K562 treated with DMSO at 1 percent for 12 hours (cell line): ENCODE results near the gene SUGT1. TPM values are rescaled to one million over a fixed set of nuclear protein-coding genes. Genes with fewer than 3 reads are reported as not detected.

Source experiments
- total RNA-seq: library from RNA; unstranded; fragments of 300-600 nt; gene quantifications from 2 replicates; pipeline ENCODE4 v1.2.3, GENCODE V29; 2022; ENCODE audit not compliant: insufficient read depth

Gene SUGT1
- 39.1 and 55.4 TPM in 2 replicates for total RNA-seq

DNA sequence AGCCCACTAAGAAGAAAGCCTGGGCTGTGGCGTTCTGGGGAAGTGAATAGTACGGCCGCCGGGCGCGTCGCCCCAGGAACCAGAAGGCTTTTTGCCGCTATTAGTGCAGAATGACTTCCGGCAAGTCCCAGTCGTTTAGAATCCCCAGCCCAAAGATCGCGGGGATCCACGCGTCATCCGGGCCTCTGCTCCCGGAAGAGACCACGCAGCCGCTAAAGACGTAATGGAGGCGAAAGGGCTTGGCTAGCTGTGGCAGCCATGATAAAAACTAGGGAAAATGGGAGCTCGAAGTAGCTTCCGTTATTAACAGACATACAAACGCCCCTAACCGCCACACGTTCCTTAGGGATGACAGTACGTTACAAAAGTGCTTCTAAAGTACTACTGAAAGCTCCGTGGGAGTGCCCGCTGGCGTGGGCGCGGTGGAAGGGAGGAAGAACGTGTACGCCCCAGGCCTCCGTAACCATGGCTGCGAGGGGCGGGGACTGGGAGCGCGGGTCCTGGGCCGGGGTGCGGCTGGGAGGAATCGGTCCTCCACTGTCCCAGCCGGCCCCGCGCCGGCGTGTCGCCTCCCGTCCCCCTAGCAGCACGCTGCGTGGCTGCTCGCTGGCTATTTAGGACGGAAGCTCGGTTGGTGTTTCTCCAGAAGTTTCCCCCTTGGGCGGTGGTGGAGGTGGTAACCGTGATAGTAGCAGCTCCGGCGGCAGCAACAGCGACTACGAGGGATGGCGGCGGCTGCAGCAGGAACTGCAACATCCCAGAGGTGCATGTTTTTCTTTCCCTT is at the start of gene SUGT1:
Gene SUGT1 (plus strand): TSS at position 641 of the 784 bp plus-strand sequence. CDS start 85 bp downstream, at position 726.

DNA sequence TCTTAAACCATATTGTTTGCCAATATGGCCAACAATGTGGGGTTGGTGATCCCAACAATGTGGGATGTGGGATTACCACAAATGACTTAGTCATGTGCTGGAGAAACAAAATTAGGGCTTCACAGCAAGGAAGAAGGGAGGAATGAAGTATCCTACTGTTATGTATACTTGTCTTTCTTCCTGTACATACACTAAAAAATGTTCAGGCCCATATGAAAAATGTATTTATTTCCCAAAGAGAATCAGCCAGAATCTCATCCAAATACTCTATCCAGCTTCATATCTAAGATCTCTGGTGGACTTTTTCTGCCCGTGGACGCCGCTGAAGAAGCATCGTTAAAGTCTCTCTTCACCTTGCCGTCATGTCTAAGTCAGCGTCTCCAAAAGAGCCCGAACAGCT is 10.5 kb upstream of the SUGT1 start, which contains the start of gene HNRNPA1L2:
Gene HNRNPA1L2 (plus strand): TSS at position 301 of the 400 bp plus-strand sequence. CDS start 62 bp downstream, at position 363.

DNA sequence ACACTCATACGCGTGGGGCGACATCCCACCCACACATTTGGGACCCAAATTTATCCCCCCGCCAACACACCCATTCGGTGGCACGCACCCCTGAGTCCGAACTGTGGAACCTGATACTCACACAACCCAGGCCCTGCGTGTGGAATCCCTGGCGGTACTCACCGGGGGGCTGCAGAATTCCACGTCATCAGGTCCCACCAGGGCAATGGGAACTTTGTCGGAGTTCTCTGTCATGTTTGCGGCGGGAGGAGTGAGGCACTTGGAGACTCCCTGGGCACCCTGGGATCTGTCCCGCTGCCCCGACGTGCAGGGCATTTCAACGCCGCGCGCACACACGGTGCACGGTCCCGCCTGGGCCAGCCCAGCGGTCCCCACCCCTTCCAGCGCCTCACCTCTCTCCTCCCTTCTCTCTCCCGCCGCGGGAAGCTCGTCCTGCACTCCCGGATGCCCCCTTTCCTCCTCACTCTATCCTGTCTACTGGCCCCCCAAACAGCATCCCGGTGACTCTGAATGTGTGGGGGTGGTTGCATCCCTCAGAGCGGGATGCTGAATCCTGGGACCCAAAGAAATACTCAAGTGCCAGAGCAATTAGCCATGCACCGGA is 86.9 kb downstream of the SUGT1 start, which contains the start of gene CNMD:
Gene CNMD (minus strand): TSS at position 353 of the 604 bp plus-strand sequence. CDS start 119 bp downstream, at position 234.

Other genes with a start within 250 kb of the SUGT1 start
- 0.47 TPM in 1 of 2 replicates, not detected in the other for gene THSD1, start 246.7 kb upstream of the SUGT1 start, total RNA-seq
- 4.6 and 14.3 TPM in 2 replicates for gene VPS36, start 202.2 kb upstream of the SUGT1 start, total RNA-seq
- 16.9 and 53.4 TPM in 2 replicates for gene CKAP2, start 197.4 kb upstream of the SUGT1 start, total RNA-seq
- gene HNRNPA1L2, start 10.4 kb upstream of the SUGT1 start, total RNA-seq: 4.1 and 8.0 TPM in 2 replicates
- not detected in 2 replicates for gene CNMD, start 87.0 kb downstream of the SUGT1 start, total RNA-seq
- not detected in 2 replicates for gene PCDH8, start 195.8 kb downstream of the SUGT1 start, total RNA-seq